ENCODE measurements around the gene PKD2.
"Not testable (repeated sequence)": the region's sequence is repeated elsewhere in the genome, so short reads cannot be mapped to it uniquely, and the experiment has no call there.

PKD2 gene

DNA sequence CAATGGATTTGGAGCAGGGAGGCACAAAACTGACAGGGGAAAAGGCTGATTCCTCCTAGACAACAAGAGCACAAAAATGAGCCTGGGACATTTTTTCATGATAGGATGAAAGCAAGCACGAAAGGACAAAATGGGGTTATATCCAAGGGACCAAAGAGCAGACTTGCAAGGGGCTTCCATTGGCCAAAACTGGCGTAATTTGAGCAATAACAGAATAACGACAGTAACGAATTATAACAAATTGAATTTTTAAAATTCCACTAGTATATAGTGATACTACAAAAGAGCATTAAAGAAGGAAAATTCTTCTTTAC is 21.6 kb upstream of the PKD2 start:
- no peak for DNase-seq

DNA sequence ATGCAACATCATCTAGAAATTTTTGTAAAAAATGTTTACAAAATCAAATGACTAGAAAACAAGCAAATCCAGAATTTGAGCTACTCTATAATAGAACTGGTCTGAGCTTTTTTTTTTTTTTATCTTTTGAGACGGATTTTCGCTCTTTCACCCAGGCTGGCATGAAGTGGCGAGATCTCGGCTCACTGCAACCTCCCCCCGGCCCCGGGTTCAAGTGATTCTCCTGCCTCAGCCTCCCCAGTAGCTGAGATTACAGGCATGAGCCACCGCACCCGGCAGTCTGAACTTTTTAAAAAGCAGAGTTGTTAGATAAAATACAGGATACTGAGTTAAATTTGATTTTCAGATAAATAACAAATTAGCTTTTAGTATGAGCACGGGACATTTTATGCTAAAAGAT is 20.9 kb upstream of the PKD2 start:
- DNase-seq = no peak

DNA sequence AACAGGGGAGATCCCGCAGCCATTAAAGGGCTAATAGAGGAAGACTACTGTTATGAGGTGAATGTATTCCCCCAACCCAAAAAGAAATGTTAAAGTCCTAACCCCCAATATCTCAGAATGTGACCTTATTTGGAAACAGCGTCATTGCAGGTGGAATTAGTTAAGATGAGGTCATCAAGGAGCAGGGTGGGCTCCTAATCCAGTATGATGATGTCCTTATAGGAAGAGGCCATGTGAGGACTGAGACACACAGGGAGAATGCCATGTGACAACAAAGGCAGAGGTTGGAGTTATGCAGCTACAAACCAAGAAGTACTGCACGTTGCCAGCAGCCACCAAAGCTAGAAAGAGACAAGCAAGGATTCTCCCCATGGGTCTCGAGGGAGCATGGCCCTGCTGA is 17.7 kb upstream of the PKD2 start:
- no peak for DNase-seq

DNA sequence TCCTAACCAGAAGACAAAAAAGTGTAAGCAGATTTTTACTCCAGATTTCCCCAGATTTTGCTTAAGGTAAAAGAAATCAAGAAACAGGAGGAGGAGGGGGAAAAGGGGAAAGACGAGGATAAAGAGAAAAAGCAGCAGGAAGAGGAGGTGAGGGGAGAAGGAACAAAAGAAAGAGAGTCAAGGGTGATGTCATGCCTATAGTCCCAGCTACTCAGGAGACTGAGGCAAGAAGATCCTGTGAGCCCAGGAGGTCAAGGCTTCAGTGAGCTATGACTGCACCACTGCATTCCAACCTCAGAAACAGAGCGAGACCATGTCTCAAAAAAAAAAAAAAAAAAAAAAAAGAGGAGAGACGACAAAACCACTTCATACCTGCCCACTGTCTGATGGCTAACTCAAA is 12.0 kb upstream of the PKD2 start:
- no peak for DNase-seq

DNA sequence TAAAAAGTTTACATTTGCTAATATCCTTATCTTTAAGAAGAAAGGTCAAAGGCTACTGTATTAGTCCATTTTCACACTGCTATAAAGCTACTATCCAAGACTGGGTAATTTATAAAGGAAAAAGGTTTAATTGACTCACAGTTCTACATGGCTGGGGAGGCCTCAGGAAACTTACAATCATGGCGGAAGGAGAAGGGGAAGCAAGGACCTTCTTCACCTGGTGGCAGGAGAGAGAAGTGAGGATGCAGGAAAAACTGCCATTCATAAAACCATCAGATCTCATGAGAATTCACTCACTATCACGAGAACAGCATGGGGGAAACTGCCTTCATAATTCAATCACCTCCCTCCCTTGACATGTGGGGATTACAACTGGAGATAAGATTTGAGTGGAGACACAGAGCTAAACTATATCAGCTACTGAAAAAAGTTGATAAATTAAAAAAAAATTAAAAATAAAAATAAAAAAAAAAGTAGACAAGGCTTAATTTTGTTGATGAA is 8.2 kb upstream of the PKD2 start:
- not testable (repeated sequence) for DNase-seq

DNA sequence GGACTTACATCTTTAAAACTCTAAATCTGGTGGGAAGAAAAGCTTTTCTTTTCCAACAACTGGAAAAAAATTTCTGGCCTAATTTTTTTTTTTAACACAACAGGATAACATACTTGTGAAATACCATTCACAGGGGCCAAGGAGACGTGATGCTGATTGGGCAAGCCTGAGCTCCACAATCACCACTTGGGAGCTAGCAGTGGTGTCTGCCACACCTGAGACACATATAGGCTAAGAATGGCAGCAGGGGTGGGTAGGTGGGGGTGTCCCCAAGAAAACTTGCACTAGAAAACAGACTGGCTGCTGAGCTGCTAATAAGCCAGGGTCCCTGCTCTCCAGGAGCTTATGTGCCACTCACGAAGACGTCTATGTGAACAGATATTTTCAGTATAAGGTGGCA is 5.6 kb upstream of the PKD2 start:
- DNase-seq = no peak

DNA sequence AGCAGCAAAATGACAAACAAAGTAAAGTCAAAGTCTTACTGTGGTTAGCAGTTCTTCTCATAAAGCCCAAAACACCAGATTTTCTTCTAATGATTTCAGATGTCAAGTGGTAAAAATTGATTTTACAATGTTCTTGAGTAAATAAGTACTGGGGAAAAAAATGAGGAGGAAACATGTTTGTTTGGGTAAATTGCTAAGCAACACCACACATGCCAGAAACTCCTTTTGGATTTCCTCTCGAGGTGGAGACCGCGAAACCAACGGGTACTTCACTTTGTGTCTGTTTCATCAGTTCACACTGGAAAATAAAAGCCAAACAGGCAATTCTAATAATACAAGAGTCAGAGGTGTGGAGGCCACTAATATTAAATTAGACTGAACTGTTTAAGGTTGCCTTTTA is 4.6 kb upstream of the PKD2 start:
- no peak for DNase-seq

DNA sequence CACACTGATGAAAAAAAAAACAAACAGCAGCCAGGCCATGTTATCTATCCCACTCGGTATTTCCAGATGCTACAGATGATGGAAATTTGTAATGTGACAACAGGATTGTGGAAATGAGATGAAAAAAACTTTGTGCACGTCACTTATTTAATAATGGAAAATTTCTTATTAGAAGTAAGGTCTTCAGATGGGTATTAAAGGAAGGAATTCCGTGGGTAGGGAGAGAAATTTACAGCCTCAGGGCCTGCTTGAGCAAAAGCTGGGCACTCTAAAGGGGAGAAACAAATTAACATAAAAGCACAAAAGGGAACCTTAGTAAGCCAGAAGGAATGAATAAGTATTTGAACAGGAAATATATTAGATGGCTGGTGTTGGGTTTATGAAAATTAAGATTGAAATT is 4.2 kb upstream of the PKD2 start:
- DNase-seq = no peak

DNA sequence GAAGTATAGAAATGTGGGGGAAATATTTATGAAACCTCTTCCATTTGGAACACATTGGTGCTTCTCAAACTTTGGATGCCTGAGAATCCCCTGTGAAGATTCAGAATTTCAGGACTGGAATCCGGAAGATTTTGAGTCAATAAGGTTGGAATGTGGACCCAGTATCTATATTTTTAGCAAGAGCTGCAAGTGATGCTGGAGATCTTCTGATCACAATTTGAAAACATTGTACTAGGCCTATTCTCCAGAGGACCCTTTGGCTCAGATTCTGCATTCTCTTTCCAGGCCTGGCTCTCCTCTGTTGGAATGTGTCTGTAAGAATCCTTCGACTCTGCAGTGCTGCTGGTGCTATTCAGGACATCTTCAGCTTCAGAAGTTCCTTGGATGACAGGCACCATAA is 2.4 kb upstream of the PKD2 start:
- no peak for DNase-seq

DNA sequence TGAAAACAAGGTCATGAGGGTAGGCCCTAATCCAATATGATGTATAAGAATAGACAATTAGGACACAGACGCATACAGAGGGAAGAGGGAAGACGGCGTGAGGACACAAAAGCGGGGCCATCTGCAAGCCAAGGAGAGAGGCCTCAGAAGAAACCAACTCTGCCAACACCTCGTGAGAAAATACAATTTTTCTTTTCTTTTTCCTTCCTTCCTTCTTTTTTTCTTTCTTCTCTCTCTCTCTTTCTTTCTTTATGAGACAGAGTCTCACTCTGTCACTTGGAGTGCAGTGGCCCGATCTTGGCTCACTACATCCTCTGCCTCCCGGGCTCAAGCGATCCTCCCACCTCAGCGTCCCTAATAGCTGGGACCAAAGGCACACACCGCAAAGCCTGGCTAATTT is 1.5 kb upstream of the PKD2 start:
- DNase-seq = no peak

DNA sequence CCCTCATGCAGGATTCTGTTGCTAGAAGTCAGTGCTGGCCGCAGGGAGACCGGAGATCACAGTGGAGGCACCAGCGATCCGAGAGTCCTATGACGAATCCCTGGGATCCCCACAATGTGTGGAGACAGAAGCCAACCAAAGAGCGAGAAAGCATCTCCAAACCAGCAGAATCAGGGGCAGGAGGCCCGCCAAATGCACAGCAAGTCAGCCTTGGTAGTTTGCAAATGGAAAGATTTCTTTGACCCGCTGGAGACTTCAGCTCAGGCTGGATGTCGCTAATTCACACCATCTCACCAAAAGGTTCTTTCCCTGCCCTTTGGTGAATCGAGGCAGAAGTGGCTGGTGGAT is 505 bp upstream of the PKD2 start:
- peak in 12 of 56 donors; percentile 3 to 75 (median 43) for DNase-seq

DNA sequence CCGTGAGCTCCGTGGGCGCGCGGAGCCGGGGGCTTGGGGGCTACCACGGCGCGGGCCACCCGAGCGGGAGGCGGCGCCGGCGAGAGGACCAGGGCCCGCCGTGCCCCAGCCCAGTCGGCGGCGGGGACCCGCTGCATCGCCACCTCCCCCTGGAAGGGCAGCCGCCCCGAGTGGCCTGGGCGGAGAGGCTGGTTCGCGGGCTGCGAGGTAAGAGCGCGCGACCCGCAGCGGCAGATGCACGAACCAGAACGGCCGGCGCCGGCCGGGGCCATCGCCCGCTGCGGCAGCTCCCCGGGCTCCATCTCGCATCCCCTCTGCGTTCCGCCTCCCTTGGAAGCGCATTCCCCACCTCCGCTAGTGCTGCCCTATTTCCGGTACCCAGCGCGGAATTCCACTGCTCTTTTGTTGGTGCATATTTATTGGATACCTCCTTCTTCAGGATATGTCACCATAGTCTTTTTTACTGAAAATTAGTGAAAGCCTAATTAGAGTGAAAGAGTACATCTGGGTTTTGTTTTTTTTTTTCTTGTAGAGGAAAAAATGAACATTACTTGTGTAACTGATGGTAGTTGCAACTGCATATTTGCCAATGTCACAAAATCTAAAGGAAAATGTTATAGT is 797 bp downstream of the PKD2 start:
- DNase-seq = peak in 43 of 56 donors; percentile 4 to 67 (median 32)

DNA sequence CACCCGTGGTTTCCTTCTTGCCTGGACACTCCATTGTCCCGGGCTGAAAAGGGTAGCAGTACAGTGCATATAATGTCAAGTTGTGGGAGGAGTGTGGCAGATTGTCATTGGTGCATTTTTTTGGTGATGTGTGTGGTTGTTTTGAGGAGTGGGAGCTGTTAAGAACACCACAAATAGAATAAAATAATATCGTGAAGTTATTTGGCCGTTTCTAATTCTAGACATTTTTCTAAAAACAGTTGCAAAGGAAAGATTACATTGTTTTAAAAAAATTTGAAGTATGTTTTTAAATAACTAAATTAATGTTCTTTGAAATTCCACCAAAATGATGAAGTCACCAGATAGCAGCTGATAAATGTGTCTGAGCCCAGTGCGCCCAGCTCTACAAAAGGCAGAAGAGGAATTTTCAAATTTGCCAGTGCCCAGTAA is 1.3 kb downstream of the PKD2 start:
- DNase-seq = peak in 2 of 56 donors; percentile 8 to 18

DNA sequence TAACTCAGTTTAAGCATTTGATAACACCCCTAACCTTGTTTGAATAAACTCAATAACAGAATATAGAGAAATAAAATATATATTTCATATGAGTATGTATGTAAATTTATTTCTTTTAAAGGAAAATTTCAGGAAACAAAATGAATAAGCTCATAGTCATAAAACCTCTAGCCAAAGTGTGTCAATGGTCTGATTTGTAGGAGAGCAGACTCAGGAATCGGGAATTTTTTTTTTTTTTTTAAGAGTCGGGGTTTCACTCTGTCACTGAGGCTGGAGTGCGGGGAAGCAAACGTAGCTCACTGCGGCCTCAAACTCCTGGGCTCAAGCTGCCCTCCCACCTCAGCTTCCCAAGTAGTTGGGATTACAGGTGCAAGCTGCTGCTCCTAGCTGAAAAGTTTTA is 2.4 kb downstream of the PKD2 start:
- no peak for DNase-seq

DNA sequence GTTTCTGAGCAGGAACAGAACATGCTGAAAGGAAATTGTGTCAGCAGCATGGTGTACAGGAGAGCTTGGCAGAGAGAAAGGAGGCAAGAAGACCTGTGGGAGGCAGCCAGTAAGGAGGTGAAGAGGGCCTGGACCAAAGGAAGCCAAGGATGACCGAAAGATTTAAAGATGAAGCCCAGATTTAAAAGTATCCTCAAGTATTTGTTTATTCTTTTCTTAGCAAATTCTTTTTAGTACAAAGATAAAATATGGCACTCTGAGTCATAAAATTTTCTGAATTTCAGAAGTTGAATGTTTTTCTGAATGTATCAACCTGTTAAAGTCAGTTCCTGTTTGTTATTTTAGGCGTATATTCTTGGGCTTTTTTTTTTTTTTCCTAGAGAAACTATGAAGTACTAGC is 3.5 kb downstream of the PKD2 start:
- no peak for DNase-seq

DNA sequence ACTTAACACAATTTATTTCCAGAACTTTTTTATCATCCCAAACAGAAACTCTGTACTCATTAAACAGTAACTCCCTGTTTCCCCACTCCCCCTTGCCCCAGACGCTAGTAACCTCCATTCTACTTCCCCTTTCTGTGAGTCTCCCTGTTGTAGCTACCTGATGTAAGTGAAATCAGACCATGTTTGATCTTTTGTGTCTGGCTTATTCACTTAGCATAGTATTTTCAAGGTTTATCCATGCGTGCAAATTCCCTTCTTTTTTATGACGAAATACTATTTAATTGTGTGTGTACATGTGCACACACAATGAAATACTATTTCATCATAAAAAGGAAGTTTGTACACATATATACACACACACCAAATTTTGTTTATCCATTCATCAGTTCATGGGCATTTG is 5.2 kb downstream of the PKD2 start:
- DNase-seq = no peak

DNA sequence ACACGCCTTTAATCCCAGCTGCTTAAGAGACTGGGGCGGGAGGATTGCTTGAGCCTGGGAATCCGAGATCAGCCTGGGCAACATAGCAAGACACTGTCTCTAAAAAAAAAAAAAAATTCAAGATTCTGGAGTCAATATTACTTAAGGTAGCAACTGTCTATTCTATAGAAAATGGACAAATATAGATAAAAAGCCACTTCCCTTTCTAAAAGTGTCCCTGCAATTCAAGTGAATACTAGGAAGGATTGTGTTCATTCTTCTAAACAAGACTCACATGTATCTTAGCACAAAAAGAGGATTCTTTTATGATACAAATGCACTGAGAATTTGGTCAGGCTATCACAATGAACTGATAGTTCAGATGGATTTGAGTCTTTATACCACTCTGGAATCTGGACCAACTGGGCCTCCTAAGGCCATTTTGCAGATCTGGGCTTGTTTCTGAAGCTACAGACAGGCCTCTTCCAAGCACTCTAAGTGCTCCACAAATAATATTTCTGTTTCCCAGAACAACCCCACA is 7.0 kb downstream of the PKD2 start:
- DNase-seq = no peak

DNA sequence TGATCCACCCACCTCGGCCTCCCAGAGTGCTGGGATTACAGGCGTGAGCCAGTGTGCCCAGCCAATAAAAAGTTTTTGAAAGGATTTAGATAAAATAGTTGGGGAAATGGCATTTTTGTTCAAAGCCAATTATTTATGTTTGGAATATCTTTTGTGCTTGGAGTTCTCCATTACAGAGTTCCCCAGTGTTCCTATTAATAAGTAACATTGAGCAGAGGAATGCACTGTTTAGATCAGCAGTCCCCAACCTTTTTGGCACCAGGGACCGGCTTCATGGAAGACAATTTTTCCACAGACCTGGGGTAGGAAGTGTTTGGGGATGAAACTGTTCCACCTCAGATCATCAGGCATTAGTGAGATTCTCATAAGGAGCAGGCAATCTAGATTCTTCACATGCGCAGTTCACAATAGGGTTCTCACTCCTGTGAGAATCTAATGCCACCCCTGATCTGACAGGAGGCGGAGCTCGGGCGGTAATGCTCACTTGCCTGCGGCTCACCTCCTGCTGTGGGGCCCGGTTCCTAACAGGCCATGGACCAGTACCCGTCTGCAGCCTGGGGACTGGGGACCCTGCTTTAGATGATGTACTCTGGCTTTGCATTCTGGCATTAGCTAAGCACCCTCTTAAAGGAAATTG is 8.3 kb downstream of the PKD2 start:
- no peak for DNase-seq

DNA sequence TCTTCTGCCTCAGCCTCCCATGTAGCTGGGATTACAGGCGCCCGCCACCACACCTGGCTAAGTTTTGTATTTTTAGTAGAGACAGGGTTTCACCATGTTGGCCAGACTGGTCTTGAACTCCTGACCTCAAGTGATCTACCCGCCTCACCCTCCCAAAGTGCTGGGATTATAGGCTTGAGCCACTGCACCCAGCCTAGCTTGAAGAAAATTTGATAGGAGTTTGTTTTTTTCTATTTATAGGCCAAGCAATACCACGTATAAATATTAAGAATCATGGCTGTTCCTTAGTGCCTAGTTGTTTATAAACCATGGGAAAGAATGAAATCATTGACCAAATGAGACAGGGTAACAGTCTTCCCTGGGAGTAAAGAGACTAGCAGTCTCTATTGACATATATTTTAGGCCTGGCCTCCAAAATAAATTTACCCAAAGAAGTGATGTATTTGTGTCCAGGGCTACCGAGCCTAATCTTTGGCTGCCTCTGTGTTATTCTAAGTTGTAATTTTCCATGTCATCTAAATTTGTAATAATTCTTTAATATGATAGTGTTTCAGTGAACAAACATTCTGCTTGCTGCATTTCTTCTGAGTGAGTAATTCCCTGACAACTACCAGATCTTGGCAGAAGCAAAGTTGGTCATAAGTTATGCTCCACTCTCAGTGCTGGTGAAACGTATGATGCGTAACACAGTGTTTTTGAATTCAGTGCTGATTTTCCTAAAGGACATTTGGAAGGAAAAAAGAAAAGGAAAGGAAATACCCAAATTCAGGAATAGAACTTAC is 10.3 kb downstream of the PKD2 start:
- DNase-seq = no peak

DNA sequence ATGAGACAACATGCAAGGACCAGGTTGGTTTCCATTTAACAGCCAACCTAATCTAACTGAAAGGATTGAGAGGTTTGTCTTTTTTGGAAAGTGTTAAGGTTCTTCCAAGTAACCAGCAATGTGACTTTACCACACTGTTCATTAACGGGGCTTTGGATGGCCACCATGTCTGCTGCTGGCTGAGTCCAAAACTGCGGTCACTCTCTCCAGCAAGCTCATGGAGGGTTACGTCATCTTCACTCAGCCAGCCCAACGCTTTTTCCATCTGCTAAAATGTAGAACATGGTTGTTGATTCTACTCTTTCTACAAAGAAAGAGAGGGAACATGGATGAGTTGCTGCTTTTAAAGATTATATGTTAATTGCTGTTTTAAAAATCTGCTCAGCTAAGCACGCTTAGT is 11.0 kb downstream of the PKD2 start:
- DNase-seq = peak in 13 of 56 donors; percentile 3 to 44 (median 9)

DNA sequence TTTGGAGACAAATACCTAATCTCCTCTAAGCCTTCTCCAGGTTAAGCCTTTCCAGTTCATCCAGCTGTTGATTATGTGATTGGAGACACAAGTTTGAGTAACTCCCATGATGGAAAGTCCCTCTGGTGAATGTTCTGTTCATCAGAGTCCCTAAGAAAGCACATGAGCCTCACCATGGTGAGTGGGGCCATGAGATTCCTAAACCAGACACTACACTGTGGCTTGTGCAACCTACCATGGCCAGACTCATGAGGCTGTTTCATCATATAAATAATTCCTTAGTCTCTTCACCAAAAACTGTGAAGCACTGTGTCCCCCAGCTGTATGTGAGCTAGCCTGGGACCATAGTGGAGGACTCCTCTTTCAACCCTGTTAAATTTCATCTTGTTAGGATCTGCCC is 14.4 kb downstream of the PKD2 start:
- DNase-seq = no peak

DNA sequence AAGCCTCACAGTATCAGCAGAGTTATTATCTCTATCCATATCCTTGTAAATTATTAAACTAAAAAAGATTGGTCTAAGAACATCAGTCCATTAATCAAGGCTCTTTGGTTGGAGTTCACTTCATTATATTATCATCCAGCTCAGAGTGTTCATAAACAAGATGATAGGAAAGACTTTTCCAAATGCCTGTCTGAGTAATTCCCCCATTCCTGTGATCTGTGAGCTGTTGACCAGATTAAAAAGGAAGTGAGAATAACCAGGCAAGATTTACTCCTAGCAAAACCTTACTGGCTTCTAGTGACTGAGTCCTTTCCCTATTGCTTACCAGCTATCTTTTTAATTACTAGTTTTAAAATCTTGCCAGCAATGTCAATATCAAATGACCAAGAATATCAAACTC is 14.9 kb downstream of the PKD2 start:
- no peak for DNase-seq
